Testis (tissue), 2 donors: Measurements from ENCODE around the gene PBXIP1.

Source experiments
- CTCF ChIP-seq, 3 experiments: fragments of 450-650 bp in 2 of 3; fragments of 200-600 bp in 1 of 3; sonication (generic) in 1 of 3; IDR thresholded peaks; one replicate each; pipeline ENCODE4 v1.5.1; 2016 to 2019; ENCODE audit warnings: antibody characterized with exemption in 3 of 3, mild to moderate bottlenecking in 2 of 3, moderate library complexity in 1 of 3
- POLR2A ChIP-seq: fragments of 450-650 bp; IDR thresholded peaks from one replicate; pipeline ENCODE4 v1.6.1; 2017; ENCODE audit warnings: antibody characterized with exemption, mild to moderate bottlenecking, moderate library complexity

GRCh38 chr1:155000411-155000725 is 44.5 kb upstream of the PBXIP1 start:
- TF ChIP-seq CTCF (IDR thresholded peaks at IDR 0.05) (no peak), POLR2A (no peak)
